Left lobe of liver (tissue), 1 donor: ENCODE measurements around the gene GOT2. TPM values are rescaled to one million over a fixed set of nuclear protein-coding genes. Genes with fewer than 3 reads are reported as not detected.

Source experiments
- total RNA-seq: library from RNA; stranded (reverse); gene quantifications from one replicate; pipeline ENCODE4 v1.2.1, GENCODE V29; 2021
- donor health status: DM: no; HTN: yes; CAD: no.

GOT2 gene
- total RNA-seq, 1 donor from 2014 or later: 187 TPM

Other genes starting within 250 kb of the GOT2 start
- 2.4 TPM for gene NDRG4, start 234.2 kb downstream of the GOT2 start, total RNA-seq
- 13.5 TPM for gene SETD6, start 218.8 kb downstream of the GOT2 start, total RNA-seq
- 63.6 TPM for gene CNOT1, start 104.5 kb downstream of the GOT2 start, total RNA-seq
- 15.0 TPM for gene SLC38A7, start 49.5 kb downstream of the GOT2 start, total RNA-seq